ENCODE data around the gene CLCF1. TPM values are rescaled to one million over a fixed set of nuclear protein-coding genes. Genes with fewer than 3 reads are reported as not detected.

The CLCF1 gene
- total and polyA plus RNA-seq, 2 of the 13 experiments (the other 11 are each of a cell fraction or from before 2014, with no cell fraction given), result 0.49 to 0.78 TPM

DNA sequence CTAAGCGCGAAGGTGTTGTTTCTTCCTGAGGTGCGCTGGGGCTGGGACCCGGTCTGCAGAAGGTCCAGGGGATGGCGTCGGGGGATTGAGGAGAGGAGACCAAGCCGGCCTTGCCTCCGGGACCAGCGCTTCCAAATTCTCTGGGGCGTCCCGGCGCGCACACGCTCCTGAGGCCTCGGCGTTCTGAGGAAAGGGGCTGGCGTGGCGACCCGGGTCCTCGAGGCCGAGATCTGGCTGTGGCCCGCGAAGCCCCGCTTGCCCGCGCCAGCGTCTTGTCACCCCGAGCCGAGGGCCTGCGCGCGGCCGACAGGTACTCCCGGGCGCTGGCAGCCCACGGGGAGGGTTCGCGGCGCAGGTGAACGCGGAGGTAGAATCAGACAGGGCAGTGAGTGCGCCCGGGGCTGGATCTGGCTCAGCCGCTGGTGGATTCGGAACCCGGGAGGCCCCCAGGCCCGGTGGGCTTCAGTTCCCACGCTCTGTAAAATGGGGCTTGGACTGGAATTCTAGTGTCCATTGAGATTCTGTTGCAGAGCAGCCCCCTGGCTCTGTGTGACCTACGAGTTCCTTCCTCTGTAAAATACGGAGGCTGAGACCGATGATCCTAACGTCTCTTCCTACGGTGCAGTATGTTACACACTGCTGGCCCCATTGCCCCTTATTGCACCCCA is 55.4 kb downstream of the CLCF1 start (continued):
- TF ChIP-seq ZNF547 (CRISPR knock-in tag; IDR thresholded peaks at IDR 0.05), result peak; percentile 64; the same call in 1 of the 2 replicates
- TF ChIP-seq ISX (CRISPR knock-in tag; conservative IDR thresholded peaks at IDR 0.05), result 0 out of 2 replicates have a peak, but pooled peaks have one; percentile 40
- 0 out of 2 replicates have a peak, but pooled peaks have one; percentile 27 for TF ChIP-seq ZNF350 (CRISPR knock-in tag; IDR thresholded peaks at IDR 0.05; ENCODE audit: borderline replicate concordance, low read depth)
- TF ChIP-seq AGO2 (optimal IDR thresholded peaks at IDR 0.05; ENCODE audit: low read depth, low read length), result no peak
- 0 out of 2 replicates have a peak, but pooled peaks have one; percentile 9 for TF ChIP-seq MEF2D (CRISPR knock-in tag; IDR thresholded peaks at IDR 0.05)
- TF ChIP-seq, protein P1, sequence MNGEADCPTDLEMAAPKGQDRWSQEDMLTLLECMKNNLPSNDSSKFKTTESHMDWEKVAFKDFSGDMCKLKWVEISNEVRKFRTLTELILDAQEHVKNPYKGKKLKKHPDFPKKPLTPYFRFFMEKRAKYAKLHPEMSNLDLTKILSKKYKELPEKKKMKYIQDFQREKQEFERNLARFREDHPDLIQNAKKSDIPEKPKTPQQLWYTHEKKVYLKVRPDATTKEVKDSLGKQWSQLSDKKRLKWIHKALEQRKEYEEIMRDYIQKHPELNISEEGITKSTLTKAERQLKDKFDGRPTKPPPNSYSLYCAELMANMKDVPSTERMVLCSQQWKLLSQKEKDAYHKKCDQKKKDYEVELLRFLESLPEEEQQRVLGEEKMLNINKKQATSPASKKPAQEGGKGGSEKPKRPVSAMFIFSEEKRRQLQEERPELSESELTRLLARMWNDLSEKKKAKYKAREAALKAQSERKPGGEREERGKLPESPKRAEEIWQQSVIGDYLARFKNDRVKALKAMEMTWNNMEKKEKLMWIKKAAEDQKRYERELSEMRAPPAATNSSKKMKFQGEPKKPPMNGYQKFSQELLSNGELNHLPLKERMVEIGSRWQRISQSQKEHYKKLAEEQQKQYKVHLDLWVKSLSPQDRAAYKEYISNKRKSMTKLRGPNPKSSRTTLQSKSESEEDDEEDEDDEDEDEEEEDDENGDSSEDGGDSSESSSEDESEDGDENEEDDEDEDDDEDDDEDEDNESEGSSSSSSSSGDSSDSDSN (CRISPR knock-in tag; IDR thresholded peaks at IDR 0.05), result 0 out of 2 replicates have a peak, but pooled peaks have one; percentile 36
- TF ChIP-seq ZNF629 (CRISPR knock-in tag; conservative IDR thresholded peaks at IDR 0.05), result no peak
- TF ChIP-seq DRAP1 (CRISPR knock-in tag; IDR thresholded peaks at IDR 0.05), result 0 out of 2 replicates have a peak, but pooled peaks have one; percentile 4
- 0 out of 2 replicates have a peak, but pooled peaks have one; percentile 46 for TF ChIP-seq SALL2 (CRISPR knock-in tag; IDR thresholded peaks at IDR 0.05)
- TF ChIP-seq ZNF816 (CRISPR knock-in tag; IDR thresholded peaks at IDR 0.05; ENCODE audit: borderline replicate concordance), result no peak
- TF ChIP-seq ZNF557 (CRISPR knock-in tag; IDR thresholded peaks at IDR 0.05), result no peak
- TF ChIP-seq ZNF232 (CRISPR knock-in tag; IDR thresholded peaks at IDR 0.05; ENCODE audit: borderline replicate concordance), result 0 out of 2 replicates have a peak, but pooled peaks have one; percentile 27
- peak; percentile 46; the same call in 1 of the 2 replicates for TF ChIP-seq ZNF609 (CRISPR knock-in tag; IDR thresholded peaks at IDR 0.05; ENCODE audit: borderline replicate concordance)
- no peak for TF ChIP-seq TBL1XR1 (IDR thresholded peaks at IDR 0.05; ENCODE audit: borderline replicate concordance, low read length, partially characterized antibody)
- no peak for TF ChIP-seq ZSCAN25 (CRISPR knock-in tag; IDR thresholded peaks at IDR 0.05)
- peak; percentile 11; the same call in 1 of the 2 replicates for TF ChIP-seq KDM2A (CRISPR knock-in tag; IDR thresholded peaks at IDR 0.05; ENCODE audit: borderline replicate concordance, low read depth)
- TF ChIP-seq ZFP82 (CRISPR knock-in tag; IDR thresholded peaks at IDR 0.05; ENCODE audit: borderline replicate concordance), result 0 out of 2 replicates have a peak, but pooled peaks have one; percentile 13
- TF ChIP-seq ZNF138 (CRISPR knock-in tag; IDR thresholded peaks at IDR 0.05; ENCODE audit: low read depth), result no peak
- 0 out of 2 replicates have a peak, but pooled peaks have one; percentile 35 for TF ChIP-seq ZNF563 (CRISPR knock-in tag; IDR thresholded peaks at IDR 0.05)
- TF ChIP-seq ZBTB7A (CRISPR knock-in tag; IDR thresholded peaks at IDR 0.05), result no peak
- TF ChIP-seq TEAD2 (CRISPR knock-in tag; IDR thresholded peaks at IDR 0.05), result 0 out of 2 replicates have a peak, but pooled peaks have one; percentile 68

Data from HepG2 (cell line).